ENCODE results near the gene ALOX12B.
"Not testable (repeated sequence)": the region's sequence is repeated elsewhere in the genome, so short reads cannot be mapped to it uniquely, and the experiment has no call there.

GRCh38 chr17:8061851-8062250 is 25.7 kb downstream of the ALOX12B start:
- TF ChIP-seq CTCF (IDR thresholded peaks at IDR 0.05); POLR2AphosphoS5 (IDR thresholded peaks at IDR 0.05; ENCODE audit: low read depth, low read length); SMC3 (IDR thresholded peaks at IDR 0.05; ENCODE audit: low read depth, low read length); GABPA (IDR thresholded peaks at IDR 0.05; ENCODE audit: low read depth); GATA2 (CRISPR knock-in tag; IDR thresholded peaks at IDR 0.05); PBX3 (IDR thresholded peaks at IDR 0.05): not testable (repeated sequence)
